GM19397 (cell line): ENCODE results near the gene KLK10.
"Not testable (repeated sequence)": the region's sequence is repeated elsewhere in the genome, so short reads cannot be mapped to it uniquely, and the experiment has no call there.

ENCODE experiments used
- ATAC-seq: cut with Tn5 transposase; IDR thresholded peaks from one replicate; pipeline ENCODE4 v1.9.1; 2021; ENCODE audit warnings: mild to moderate bottlenecking, moderate library complexity; ENCODE audit not compliant: unreplicated experiment

The KLK10 gene

DNA sequence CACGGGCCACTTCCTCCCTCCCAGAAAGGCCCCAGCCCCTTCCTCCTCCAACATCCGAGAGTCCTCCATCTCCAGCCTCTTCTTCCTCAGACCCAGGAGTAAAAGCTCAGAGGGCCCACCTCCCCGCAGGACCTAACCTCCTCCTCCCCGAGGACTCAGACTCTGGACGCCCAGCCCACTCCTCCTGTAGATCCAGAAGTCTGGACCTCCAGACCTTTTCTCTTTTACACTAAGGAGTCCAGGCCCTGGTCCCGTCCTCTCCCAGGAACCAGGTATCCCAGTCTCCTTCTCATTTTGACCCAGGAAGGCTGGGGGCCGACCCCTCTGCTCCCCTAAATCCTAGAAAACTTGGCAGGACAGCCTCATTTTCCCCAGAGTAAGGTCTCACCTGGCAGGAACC, 16.2 kb downstream of the KLK10 start:
- ATAC-seq: no peak

- no peak for ATAC-seq
Measured at GRCh38 chr19:51002542-51003311, 16.8 kb downstream of the KLK10 start.

- ATAC-seq: no peak
Measured at GRCh38 chr19:51002089-51002532, 17.4 kb downstream of the KLK10 start.

DNA sequence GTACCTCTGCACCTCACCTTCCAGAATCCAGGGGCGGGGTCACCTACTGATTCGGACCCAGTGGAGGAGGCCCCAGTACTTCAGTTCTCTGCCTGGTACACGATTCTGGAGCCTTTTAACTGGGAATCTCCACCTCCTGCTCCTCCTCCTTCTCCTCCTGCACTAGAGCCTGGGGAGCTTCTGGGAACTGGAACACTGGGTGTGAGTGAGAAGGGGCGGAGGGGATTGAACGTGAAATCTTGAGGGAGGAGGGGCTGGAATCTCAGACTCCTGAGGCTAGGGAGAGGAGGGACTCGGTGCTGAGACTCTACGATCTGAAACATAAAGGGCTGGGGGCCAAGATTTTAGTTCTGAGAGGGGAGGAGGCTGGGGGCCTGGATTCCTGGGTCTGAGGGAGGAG, 18.0 kb downstream of the KLK10 start, which contains the start of gene KLK8:
Gene KLK8, minus strand, starts transcription at position 90 of the 400 bp plus-strand sequence. CDS start 437 bp downstream, outside the sequence.
- no peak for ATAC-seq

- ATAC-seq: no peak
Measured at GRCh38 chr19:51000981-51001380, 18.5 kb downstream of the KLK10 start.

DNA sequence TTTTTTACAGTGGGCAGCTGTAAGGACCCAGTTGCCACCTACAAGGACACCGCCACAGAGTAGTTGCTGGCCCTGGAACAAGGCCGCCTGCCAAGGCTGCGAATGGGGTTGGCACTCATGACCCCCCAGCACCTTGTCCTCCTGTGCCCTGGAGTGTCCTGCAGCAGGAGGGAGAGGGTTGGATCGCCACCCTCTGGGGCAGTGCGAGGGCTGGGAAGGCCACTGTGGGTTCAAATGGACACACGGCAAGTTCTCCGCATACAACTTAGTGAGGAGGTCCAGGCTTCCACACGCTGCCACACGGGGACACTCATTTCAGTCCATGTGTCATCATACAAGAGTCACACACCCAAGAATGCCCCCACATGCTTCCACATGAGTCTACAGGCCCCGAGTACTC, 19.1 kb downstream of the KLK10 start:
- ATAC-seq: no peak

DNA sequence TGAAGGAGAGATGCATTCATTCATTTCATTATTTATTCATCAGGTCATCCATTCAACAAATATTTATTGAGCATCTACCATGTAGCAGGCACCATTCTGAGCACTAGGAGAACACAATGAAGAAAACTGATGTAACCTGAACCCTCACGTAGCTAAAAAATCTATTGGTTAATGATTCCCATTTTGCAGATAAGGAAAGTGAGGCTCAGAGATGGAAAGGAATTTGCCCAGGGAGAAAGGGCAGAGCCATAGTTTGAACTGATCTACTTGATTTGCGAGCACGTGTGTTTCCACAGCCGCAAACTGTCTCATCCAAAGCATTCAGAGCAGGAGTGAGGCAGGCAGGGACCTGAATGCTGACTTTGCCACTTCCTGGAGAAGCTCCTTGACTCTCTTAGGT, 20.8 kb downstream of the KLK10 start:
- no peak for ATAC-seq

GRCh38 chr19:50998061-50998460, 21.4 kb downstream of the KLK10 start:
- no peak for ATAC-seq

DNA sequence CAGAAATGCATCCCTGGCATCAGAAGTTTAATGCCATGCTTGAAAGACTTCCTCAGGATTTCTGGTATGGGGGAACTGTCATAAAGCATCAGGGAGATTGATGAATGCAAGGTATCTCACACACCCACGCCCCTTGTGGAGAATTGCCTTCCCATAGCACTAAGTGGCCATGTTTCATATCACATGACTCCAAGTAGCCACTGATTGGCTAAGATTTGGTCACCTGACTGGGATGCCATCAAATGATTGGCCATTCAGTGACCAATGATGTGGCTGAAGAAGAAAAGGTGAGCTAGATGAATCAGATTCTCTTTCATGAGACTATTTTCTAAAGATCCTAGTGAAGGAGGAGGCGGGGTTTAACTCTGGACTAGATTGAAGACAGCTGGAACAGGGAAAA, 25.4 kb downstream of the KLK10 start:
- ATAC-seq: no peak

GRCh38 chr19:50992666-50993035, 26.9 kb downstream of the KLK10 start:
- ATAC-seq: no peak

DNA sequence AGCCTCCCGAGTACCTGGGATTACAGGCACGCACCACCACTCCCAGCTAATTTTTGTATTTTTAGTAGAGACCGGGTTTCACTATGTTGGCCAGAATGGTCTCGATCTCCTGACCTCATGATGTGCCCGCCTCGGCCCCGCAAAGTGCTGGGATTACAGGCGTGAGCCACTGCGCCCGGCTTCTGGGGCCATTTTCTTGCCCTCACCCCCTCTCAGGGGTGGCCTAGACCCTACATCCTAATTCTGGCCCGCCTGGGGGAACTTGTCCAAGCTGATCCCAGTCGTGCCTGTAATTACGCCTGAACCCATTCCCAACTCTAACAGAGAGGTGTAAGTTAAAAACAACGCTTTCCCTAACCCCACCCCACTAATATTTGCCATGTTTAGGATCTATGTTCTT, 35.1 kb downstream of the KLK10 start:
- not testable (repeated sequence) for ATAC-seq

DNA sequence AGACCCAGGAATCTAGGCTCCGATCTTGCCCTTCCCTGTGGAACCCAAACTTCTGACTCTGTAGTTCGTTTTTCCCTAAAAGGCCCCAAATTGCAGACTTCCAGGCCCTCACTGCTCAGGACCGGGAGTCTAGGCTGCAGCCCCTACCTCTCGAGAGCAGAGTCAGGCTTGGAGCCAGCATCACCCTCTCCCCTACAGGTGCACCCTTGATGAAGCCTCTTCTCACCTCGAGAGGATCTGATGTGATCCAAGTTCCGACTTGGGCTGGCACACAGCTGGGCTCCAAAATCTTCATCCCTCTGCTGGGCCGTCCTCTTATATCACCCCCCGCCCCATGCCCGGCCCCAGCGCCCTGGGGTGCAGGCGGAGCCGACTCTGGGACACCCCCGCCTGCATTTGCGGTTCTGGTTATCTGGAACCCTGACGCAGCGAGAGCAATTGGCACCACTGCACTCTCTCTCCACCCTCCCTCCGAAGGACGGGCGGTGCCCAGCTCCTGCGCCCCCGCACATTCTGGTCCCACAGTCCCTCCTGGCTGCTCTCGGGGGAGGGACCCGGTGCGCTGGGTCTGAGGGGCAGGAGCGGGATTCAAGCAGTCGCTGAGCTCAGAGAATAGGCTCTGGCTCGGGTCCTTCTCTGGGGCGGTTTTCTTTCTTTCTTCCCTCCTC, 35.8 kb downstream of the KLK10 start, which contains the start of gene KLK7:
Gene KLK7, minus strand, starts transcription at position 293 of the 668 bp plus-strand sequence. CDS start 1,518 bp downstream, outside the sequence.
- no peak for ATAC-seq

DNA sequence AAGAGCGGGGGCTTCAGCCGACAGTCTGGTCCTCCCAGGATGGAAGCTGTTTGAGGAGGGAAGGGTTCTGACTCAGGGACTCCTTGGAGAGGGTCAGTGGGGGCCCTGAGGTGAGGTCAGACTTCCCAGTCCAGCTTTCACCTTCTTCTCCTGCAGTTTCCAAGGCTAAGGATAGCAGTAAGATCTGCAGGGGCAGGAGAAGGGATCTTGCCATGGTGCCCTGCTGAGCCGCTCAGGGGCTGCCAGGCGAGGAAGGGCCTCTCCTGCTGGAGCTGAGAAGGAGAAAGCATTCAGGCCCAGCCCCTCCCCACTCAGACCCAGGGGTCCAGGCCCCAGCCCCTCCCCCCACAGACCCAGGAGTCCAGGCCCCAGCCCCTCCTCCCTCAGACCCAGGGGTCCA, 37.3 kb downstream of the KLK10 start:
- ATAC-seq: no peak

DNA sequence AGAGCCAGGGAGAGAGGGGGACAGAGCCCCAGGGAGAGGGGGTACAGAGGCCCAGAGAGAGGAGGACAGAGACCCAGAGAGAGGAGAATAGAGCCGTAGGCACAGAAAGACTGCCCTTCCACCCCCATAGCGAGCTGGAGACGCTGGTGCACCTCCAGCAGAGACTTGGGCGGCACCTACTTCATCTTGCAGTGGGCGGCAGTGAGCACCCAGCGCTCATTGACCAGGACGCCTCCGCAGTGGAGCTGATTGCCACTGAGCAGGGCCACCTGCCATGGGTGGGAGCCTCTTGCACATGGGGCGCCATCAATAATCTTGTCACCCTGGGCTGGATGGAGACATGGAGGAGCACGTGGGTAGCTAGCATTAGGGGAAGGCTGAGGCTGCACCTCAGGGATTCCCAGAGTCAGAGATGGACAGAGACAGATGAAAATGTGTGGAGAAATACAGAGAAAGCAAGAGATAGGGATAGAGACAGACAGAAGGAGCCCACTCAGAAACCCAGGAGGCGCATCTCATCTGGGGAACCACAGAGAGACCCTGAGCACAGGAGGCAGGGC, 37.8 kb downstream of the KLK10 start:
- no peak for ATAC-seq

DNA sequence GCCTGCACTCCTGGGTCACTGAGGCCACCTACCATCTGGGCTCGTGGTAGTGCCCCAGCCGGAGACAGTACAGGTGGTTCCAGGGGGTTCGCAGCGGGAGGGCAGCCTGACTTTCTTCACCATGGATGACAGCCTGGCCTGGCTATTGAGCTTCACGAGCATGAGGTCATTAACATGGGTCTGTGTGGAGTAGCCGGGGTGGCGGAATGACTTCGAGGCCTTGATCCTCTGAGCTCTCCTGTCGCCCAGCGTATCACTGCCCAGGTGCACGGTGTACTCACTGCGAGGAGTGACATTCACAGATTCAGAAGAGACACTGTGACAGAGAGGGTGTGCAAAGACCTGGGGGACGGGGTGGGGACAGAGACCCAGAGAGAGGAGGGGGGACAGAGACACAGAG, 39.3 kb downstream of the KLK10 start:
- ATAC-seq: no peak

DNA sequence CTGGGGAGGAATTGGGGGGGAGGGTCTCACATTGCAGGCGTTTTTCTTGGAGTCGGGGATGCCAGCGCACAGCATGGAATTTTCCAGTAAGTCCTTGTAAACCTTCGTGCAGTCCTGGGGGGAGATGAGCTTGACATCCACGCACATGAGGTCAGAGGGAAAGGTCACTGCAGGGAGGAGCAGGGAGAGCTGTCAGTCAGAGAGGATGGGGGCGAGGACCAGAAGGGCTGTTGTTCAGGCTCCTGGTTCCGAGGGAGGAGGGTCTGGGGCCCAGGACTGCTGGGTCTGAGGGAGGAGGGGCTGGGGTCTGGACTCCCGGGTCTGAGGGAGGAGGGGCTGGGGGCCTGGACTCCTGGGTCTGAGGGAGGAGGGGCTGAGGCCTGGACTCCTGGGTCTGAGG, 39.8 kb downstream of the KLK10 start:
- no peak for ATAC-seq

DNA sequence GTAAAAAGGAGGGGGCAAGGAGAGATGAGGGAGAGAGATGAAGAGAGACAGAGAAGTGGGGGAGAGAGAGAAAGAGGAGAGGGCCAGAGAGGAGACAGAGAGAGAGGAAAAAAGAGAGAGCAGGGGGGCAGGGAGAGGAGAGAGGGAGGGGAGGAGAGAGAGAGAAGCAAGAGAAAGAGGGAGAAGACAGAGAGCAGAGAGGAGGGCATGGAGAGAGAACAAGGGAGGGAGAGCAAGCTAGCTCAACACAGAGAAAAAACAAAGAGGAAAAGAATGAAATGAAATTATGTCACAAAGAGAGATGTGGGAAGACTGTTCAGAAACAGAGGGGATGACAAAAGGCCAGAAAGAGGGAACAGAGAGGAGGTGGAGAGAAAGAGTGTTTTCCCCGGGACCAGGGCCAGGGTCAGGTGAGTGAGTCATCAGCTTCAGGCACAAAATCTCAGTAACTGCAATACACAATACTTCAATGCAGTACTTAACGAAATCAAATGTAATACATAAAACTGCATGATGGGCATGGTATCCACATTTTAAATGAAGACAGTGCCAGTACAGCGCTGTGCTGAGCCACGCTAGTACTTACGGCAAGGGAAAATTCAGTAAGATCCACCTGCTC, 40.6 kb downstream of the KLK10 start:
- no peak for ATAC-seq

- no peak for ATAC-seq
Measured at GRCh38 chr19:50977626-50978025, 41.9 kb downstream of the KLK10 start.

DNA sequence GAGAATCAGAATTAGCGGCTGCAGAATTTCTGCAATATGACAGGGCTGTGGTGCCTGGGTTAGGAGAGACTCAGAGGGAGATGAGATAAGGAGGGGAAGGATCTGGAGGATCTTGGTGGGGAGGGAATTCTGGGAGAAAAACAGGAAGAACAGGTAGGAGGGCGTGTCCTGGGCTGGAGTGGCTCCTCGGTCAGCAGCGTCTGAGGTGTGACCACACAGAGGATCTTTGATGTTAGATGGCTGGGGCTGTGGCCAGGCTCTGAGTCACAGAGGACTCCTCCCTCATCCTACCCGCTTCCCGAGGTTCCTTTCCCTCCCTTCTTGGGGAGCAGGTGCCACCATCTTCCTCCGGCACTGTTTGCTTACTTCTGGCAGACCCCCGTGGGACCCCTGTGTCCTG, 43.7 kb downstream of the KLK10 start:
- no peak for ATAC-seq

DNA sequence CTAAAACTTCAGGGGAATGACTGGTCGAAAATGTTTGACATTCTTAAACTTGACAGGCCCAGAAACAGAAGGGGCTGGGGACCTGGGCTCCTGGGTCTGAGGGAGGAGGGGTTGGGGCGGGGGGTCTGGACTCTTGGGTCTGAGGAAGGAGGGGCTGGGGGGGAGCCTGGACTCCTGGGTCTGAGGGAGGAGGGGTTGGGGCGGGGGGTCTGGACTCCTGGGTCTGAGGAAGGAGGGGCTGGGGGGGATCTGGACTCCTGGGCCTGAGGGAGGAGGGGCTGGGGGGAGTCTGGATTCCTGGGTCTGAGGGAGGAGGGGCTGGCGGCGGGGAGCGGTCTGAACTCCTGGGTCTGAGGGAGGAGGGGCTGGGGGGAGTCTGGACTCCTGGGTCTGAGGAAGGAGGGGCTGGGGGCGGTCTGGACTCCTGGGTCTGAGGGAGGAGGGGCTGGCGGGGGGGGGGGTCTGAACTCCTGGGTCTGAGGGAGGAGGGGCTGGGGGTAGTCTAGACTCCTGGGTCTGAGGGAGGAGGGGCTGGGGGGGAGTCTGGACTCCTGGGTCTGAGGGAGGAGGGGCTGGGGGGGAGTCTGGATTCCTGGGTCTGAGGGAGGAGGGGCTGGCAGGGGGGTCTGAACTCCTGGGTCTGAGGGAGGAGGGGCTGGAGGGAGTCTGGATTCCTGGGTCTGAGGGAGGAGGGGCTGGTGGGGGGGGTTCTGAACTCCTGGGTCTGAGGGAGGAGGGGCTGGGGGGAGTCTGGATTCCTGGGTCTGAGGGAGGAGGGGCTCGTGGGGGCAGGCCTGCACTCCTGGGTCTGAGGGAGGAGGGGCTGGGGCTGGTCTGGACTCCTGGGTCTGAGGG, 44.6 kb downstream of the KLK10 start:
- no peak for ATAC-seq
